WTC11 (cell line): Measurements from ENCODE around the gene CDKN3. TPM values are rescaled to one million over a fixed set of nuclear protein-coding genes. Genes with fewer than 3 reads are reported as not detected.

Experiments
- ATAC-seq: fragments of 200-7000 bp; cut with Tn5 transposase; 2 replicates; pipeline ENCODE4 v1.10.0; 2021; ENCODE audit warnings: mild to moderate bottlenecking, moderate library complexity
- CTCF ChIA-PET: fragments of 300-600 bp; sonication (Branson Sonifier 250); formaldehyde crosslinking; loops from one replicate; lab custom pipeline; 2021; ENCODE audit warnings: antibody characterized with exemption; lab: Charles Lee
- POLR2A ChIA-PET: fragments of 350-600 bp; sonication (Branson Sonifier 250); formaldehyde crosslinking; loops from one replicate; lab custom pipeline; 2021; ENCODE audit warnings: antibody characterized with exemption; lab: Charles Lee
- DNase-seq: peaks from one replicate; pipeline ENCODE4 v3.0.0; 2021; ENCODE audit warnings: low spot score
- H3K27ac Mint-ChIP-seq: 2 replicates; pipeline ENCODE4 v1.8.0; 2021; ENCODE audit warnings: mixed read lengths
- H3K27me3 Mint-ChIP-seq: 2 replicates; pipeline ENCODE4 v1.8.0; 2021; ENCODE audit warnings: low read depth, mild to moderate bottlenecking, moderate library complexity, mixed read lengths
- H3K36me3 Mint-ChIP-seq: 2 replicates; pipeline ENCODE4 v1.8.0; 2021; ENCODE audit warnings: mixed read lengths
- H3K4me1 Mint-ChIP-seq: 2 replicates; pipeline ENCODE4 v1.8.0; 2022; ENCODE audit warnings: mixed read lengths
- H3K4me3 Mint-ChIP-seq: 2 replicates; pipeline ENCODE4 v1.8.0; 2021; ENCODE audit warnings: mild to moderate bottlenecking, moderate library complexity, mixed read lengths
- H3K9me3 Mint-ChIP-seq: 2 replicates; pipeline ENCODE4 v1.8.0; 2021; ENCODE audit warnings: mixed read lengths
- CREB1 ChIP-seq: sonication (generic); formaldehyde crosslinking; IDR thresholded peaks from 2 replicates; pipeline ENCODE4 v1.8.0; 2023; ENCODE audit warnings: mild to moderate bottlenecking, missing genetic modification reagents
- ESRRA ChIP-seq: sonication (generic); formaldehyde crosslinking; IDR thresholded peaks from 2 replicates; pipeline ENCODE4 v1.8.1; 2022; ENCODE audit warnings: mild to moderate bottlenecking, missing genetic modification reagents, borderline replicate concordance
- JAZF1 ChIP-seq: fragments of 250-450 bp; sonication (Bioruptor Pico); IDR thresholded peaks from 2 replicates; pipeline ENCODE4 v1.9.0; 2021; ENCODE audit warnings: moderate library complexity, mild to moderate bottlenecking, inconsistent platforms
- KAT7 ChIP-seq: sonication (generic); formaldehyde crosslinking; IDR thresholded peaks from 2 replicates; pipeline ENCODE4 v1.8.1; 2023; ENCODE audit warnings: missing genetic modification reagents, mild to moderate bottlenecking, borderline replicate concordance
- NR1H2 ChIP-seq: sonication (generic); formaldehyde crosslinking; IDR thresholded peaks from 2 replicates; pipeline ENCODE4 v1.9.0; 2021; ENCODE audit warnings: mild to moderate bottlenecking, moderate library complexity, missing genetic modification reagents
- NR2C2 ChIP-seq: sonication (generic); formaldehyde crosslinking; IDR thresholded peaks from 2 replicates; pipeline ENCODE4 v1.8.0; 2022; ENCODE audit warnings: mild to moderate bottlenecking, missing genetic modification reagents
- NR3C1 ChIP-seq: sonication (generic); formaldehyde crosslinking; conservative IDR thresholded peaks from 2 replicates; pipeline ENCODE4 v1.8.1; 2023; ENCODE audit warnings: low read depth, mild to moderate bottlenecking, missing genetic modification reagents
- PRRX2 ChIP-seq: fragments of 250-450 bp; sonication (Bioruptor Pico); IDR thresholded peaks from 2 replicates; pipeline ENCODE4 v1.8.0; 2021; ENCODE audit warnings: mild to moderate bottlenecking
- RELA ChIP-seq: sonication (generic); formaldehyde crosslinking; IDR thresholded peaks from 2 replicates; pipeline ENCODE4 v1.8.1; 2022; ENCODE audit warnings: missing genetic modification reagents, mild to moderate bottlenecking, borderline replicate concordance
- SMAD4 ChIP-seq: sonication (generic); formaldehyde crosslinking; IDR thresholded peaks from 2 replicates; pipeline ENCODE4 v1.8.0; 2022; ENCODE audit warnings: mild to moderate bottlenecking, missing genetic modification reagents
- SP1 ChIP-seq: sonication (generic); formaldehyde crosslinking; conservative IDR thresholded peaks from 2 replicates; pipeline ENCODE4 v1.8.1; 2022; ENCODE audit warnings: missing genetic modification reagents
- TCF7 ChIP-seq: sonication (generic); formaldehyde crosslinking; IDR thresholded peaks from 2 replicates; pipeline ENCODE4 v1.8.0; 2022; ENCODE audit warnings: mild to moderate bottlenecking, low read depth, missing genetic modification reagents, moderate library complexity
- ZNF138 ChIP-seq: sonication (generic); formaldehyde crosslinking; conservative IDR thresholded peaks from 2 replicates; pipeline ENCODE4 v1.8.1; 2022; ENCODE audit warnings: mild to moderate bottlenecking, moderate library complexity, missing genetic modification reagents
- ZNF423 ChIP-seq: fragments of 250-450 bp; sonication (Bioruptor Pico); IDR thresholded peaks from 2 replicates; pipeline ENCODE4 v2.1.2; 2022; ENCODE audit warnings: mild to moderate bottlenecking, moderate library complexity
- ZNF671 ChIP-seq: fragments of 250-450 bp; sonication (Bioruptor Pico); IDR thresholded peaks from 2 replicates; pipeline ENCODE4 v1.8.0; 2021; ENCODE audit warnings: mild to moderate bottlenecking
- total RNA-seq: library from RNA; stranded (reverse); gene quantifications from 3 replicates; pipeline ENCODE4 v1.2.3, GENCODE V29; 2021
- TF ChIP-seq, protein P1 (sequence below): fragments of 250-450 bp; sonication (Bioruptor Pico); IDR thresholded peaks from 2 replicates; pipeline ENCODE4 v1.9.0; 2021; ENCODE audit warnings: moderate library complexity, mild to moderate bottlenecking, inconsistent platforms, borderline replicate concordance
- TF ChIP-seq, protein P2 (sequence below): sonication (generic); formaldehyde crosslinking; IDR thresholded peaks from 2 replicates; pipeline ENCODE4 v1.8.1; 2023; ENCODE audit warnings: mild to moderate bottlenecking, missing genetic modification reagents, moderate library complexity
- TF ChIP-seq, protein P3 (sequence below): sonication (generic); formaldehyde crosslinking; IDR thresholded peaks from 2 replicates; pipeline ENCODE4 v1.8.0; 2023; ENCODE audit warnings: mild to moderate bottlenecking, missing genetic modification reagents
- TF ChIP-seq, protein P4 (sequence below): sonication (generic); formaldehyde crosslinking; IDR thresholded peaks from 2 replicates; pipeline ENCODE4 v1.8.0; 2022; ENCODE audit warnings: mild to moderate bottlenecking, missing genetic modification reagents
- TF ChIP-seq, protein P5 (sequence below): fragments of 250-450 bp; sonication (Bioruptor Pico); conservative IDR thresholded peaks from 2 replicates; pipeline ENCODE4 v1.9.0; 2021; ENCODE audit warnings: mild to moderate bottlenecking
- TF ChIP-seq, protein P6 (sequence below): sonication (generic); formaldehyde crosslinking; IDR thresholded peaks from 2 replicates; pipeline ENCODE4 v1.8.1; 2022; ENCODE audit warnings: low read depth, mild to moderate bottlenecking, moderate library complexity, missing genetic modification reagents, borderline replicate concordance
- TF ChIP-seq, protein P7 (sequence below): sonication (generic); formaldehyde crosslinking; IDR thresholded peaks from 2 replicates; pipeline ENCODE4 v1.8.0; 2023; ENCODE audit warnings: missing genetic modification reagents, mild to moderate bottlenecking, borderline replicate concordance

Gene CDKN3
- total RNA-seq, 1 experiment from 2014 or later: 55.4 TPM

DNA sequence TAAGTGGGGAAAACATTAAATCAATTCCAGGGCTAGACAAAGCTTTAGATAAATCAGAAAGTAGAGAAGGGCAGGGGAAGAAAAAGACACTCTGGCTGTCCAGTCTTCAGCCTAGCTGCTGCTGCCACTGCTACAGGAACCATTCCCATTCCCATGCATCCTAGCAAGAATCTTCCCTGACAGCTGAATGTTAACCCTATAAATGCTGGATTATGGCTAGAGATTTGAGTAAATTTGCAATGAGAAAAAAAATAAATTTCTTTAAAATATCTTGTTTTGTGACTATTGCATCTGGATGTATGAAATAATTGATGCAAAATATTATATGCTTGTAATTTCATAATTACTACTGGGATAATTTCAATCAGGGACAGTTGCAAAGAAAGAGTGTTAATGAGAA, 15.0 kb upstream of the CDKN3 start:
- H3K9me3 Mint-ChIP-seq: no peaks in the 10 kb centered on the region
- H3K36me3 Mint-ChIP-seq: no peaks in the 10 kb centered on the region
- no peak for DNase-seq
- ChIA-PET CTCF (interaction anchor here (0.6 to 1.4 kb wide), 6 partner anchors 10 to 39 kb away, joined by 3 to 6 read pairs (median 4); no protein-coding TSS in a partner anchor), POLR2A (no interaction called here)
- peak; percentile 51 for ATAC-seq
- no peak overlapping the region for H3K4me3 Mint-ChIP-seq
- no peak overlapping the region for H3K27ac Mint-ChIP-seq
- TF ChIP-seq, protein P1, sequence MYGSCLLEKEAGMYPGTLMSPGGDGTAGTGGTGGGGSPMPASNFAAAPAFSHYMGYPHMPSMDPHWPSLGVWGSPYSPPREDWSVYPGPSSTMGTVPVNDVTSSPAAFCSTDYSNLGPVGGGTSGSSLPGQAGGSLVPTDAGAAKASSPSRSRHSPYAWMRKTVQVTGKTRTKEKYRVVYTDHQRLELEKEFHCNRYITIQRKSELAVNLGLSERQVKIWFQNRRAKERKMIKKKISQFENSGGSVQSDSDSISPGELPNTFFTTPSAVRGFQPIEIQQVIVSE (CRISPR knock-in tag): no peak
- TF ChIP-seq, protein P2, sequence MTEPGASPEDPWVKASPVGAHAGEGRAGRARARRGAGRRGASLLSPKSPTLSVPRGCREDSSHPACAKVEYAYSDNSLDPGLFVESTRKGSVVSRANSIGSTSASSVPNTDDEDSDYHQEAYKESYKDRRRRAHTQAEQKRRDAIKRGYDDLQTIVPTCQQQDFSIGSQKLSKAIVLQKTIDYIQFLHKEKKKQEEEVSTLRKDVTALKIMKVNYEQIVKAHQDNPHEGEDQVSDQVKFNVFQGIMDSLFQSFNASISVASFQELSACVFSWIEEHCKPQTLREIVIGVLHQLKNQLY (CRISPR knock-in tag): no peak
- TF ChIP-seq, protein P3, sequence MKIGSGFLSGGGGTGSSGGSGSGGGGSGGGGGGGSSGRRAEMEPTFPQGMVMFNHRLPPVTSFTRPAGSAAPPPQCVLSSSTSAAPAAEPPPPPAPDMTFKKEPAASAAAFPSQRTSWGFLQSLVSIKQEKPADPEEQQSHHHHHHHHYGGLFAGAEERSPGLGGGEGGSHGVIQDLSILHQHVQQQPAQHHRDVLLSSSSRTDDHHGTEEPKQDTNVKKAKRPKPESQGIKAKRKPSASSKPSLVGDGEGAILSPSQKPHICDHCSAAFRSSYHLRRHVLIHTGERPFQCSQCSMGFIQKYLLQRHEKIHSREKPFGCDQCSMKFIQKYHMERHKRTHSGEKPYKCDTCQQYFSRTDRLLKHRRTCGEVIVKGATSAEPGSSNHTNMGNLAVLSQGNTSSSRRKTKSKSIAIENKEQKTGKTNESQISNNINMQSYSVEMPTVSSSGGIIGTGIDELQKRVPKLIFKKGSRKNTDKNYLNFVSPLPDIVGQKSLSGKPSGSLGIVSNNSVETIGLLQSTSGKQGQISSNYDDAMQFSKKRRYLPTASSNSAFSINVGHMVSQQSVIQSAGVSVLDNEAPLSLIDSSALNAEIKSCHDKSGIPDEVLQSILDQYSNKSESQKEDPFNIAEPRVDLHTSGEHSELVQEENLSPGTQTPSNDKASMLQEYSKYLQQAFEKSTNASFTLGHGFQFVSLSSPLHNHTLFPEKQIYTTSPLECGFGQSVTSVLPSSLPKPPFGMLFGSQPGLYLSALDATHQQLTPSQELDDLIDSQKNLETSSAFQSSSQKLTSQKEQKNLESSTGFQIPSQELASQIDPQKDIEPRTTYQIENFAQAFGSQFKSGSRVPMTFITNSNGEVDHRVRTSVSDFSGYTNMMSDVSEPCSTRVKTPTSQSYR (CRISPR knock-in tag): no peak
- TF ChIP-seq TCF7 (no peak), JAZF1 (no peak), CREB1 (CRISPR knock-in tag) (no peak), SP1 (CRISPR knock-in tag) (no peak), ZNF423 (no peak), KAT7 (CRISPR knock-in tag) (no peak), NR1H2 (CRISPR knock-in tag) (no peak), SMAD4 (no peak), RELA (CRISPR knock-in tag) (no peak)
- TF ChIP-seq, protein P4, sequence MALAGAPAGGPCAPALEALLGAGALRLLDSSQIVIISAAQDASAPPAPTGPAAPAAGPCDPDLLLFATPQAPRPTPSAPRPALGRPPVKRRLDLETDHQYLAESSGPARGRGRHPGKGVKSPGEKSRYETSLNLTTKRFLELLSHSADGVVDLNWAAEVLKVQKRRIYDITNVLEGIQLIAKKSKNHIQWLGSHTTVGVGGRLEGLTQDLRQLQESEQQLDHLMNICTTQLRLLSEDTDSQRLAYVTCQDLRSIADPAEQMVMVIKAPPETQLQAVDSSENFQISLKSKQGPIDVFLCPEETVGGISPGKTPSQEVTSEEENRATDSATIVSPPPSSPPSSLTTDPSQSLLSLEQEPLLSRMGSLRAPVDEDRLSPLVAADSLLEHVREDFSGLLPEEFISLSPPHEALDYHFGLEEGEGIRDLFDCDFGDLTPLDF: no peak
- TF ChIP-seq, protein P5, sequence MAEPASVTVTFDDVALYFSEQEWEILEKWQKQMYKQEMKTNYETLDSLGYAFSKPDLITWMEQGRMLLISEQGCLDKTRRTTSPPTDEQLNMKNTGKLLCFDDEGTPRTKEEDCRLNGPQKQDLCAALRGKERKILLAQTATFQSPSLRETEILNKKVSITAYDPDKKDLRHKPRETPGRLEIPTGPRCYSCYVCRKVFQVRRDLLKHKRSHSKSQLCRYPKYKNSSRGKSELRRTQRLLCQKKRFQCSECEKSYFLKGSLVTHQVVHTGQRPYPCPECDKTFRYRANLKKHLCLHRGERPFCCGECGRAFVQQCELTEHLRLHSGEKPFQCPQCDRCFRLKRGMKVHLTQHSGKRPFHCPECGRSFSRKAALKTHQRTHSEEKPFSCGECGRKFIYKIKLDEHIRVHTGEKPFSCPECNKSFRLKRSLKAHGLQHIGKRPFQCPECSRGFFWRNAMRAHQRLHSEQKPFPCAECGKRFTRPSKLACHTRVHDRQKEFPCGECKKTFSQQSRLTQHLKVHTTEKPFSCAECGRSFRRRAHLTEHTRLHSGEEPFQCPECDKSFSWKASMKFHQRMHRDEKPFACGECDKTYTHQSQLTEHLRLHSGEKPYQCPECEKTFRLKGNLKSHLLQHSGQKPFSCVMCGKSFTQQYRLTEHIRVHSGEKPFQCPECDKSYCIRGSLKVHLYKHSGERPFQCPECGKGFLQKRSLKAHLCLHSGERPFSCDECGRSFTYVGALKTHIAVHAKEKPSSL (CRISPR knock-in tag): no peak
- TF ChIP-seq, protein P6, sequence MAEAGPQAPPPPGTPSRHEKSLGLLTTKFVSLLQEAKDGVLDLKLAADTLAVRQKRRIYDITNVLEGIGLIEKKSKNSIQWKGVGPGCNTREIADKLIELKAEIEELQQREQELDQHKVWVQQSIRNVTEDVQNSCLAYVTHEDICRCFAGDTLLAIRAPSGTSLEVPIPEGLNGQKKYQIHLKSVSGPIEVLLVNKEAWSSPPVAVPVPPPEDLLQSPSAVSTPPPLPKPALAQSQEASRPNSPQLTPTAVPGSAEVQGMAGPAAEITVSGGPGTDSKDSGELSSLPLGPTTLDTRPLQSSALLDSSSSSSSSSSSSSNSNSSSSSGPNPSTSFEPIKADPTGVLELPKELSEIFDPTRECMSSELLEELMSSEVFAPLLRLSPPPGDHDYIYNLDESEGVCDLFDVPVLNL (CRISPR knock-in tag): no peak
- no peaks in the 10 kb centered on the region; the same call in 1 of the 2 replicates for H3K27me3 Mint-ChIP-seq
- H3K4me1 Mint-ChIP-seq: peaks cover 14% of the 10 kb centered on the region

DNA sequence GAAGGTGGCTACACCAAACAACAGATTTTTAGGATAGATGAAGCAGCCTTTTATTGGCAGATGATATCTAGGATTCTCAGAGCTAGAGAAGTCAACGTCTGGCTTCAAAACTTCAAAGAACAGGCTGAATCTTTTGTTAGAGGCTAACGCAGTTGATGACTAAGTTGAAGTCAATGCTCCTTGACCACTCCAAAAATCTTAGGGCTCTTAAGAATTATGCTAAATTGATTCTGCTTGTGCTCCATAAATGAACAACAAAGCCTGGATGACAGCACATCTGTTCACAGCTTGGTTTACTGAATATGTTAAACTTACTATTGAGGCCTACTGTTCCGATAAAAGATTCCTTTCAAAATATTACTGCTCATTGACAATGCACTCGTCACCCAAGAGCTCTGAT, 13.0 kb upstream of the CDKN3 start:
- no peak for DNase-seq
- Mint-ChIP-seq H3K9me3 (no peaks in the 10 kb centered on the region), H3K27me3 (no peaks in the 10 kb centered on the region; the same call in 1 of the 2 replicates), H3K36me3 (no peaks in the 10 kb centered on the region), H3K27ac (no peak overlapping the region), H3K4me3 (no peak overlapping the region), H3K4me1 (peaks cover 6% of the 10 kb centered on the region)
- POLR2A ChIA-PET: no interaction called here
- no peak for ATAC-seq
- CTCF ChIA-PET: interaction anchor here (1.0 kb wide), 1 partner anchor 37 kb away, joined by 3 read pairs; no protein-coding TSS in a partner anchor
- TF ChIP-seq NR2C2: no peak
- TF ChIP-seq ZNF138 (CRISPR knock-in tag): no peak
- TF ChIP-seq, protein P1 (CRISPR knock-in tag): no peak
- no peak for TF ChIP-seq TCF7
- TF ChIP-seq, protein P7, sequence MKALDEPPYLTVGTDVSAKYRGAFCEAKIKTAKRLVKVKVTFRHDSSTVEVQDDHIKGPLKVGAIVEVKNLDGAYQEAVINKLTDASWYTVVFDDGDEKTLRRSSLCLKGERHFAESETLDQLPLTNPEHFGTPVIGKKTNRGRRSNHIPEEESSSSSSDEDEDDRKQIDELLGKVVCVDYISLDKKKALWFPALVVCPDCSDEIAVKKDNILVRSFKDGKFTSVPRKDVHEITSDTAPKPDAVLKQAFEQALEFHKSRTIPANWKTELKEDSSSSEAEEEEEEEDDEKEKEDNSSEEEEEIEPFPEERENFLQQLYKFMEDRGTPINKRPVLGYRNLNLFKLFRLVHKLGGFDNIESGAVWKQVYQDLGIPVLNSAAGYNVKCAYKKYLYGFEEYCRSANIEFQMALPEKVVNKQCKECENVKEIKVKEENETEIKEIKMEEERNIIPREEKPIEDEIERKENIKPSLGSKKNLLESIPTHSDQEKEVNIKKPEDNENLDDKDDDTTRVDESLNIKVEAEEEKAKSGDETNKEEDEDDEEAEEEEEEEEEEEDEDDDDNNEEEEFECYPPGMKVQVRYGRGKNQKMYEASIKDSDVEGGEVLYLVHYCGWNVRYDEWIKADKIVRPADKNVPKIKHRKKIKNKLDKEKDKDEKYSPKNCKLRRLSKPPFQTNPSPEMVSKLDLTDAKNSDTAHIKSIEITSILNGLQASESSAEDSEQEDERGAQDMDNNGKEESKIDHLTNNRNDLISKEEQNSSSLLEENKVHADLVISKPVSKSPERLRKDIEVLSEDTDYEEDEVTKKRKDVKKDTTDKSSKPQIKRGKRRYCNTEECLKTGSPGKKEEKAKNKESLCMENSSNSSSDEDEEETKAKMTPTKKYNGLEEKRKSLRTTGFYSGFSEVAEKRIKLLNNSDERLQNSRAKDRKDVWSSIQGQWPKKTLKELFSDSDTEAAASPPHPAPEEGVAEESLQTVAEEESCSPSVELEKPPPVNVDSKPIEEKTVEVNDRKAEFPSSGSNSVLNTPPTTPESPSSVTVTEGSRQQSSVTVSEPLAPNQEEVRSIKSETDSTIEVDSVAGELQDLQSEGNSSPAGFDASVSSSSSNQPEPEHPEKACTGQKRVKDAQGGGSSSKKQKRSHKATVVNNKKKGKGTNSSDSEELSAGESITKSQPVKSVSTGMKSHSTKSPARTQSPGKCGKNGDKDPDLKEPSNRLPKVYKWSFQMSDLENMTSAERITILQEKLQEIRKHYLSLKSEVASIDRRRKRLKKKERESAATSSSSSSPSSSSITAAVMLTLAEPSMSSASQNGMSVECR: no peak
- no peak for TF ChIP-seq NR3C1 (CRISPR knock-in tag)
- TF ChIP-seq ZNF671 (CRISPR knock-in tag): no peak
- no peak for TF ChIP-seq ESRRA (CRISPR knock-in tag)
- no peak for TF ChIP-seq PRRX2
